ENCODE data around the gene MYO5B.

DNA sequence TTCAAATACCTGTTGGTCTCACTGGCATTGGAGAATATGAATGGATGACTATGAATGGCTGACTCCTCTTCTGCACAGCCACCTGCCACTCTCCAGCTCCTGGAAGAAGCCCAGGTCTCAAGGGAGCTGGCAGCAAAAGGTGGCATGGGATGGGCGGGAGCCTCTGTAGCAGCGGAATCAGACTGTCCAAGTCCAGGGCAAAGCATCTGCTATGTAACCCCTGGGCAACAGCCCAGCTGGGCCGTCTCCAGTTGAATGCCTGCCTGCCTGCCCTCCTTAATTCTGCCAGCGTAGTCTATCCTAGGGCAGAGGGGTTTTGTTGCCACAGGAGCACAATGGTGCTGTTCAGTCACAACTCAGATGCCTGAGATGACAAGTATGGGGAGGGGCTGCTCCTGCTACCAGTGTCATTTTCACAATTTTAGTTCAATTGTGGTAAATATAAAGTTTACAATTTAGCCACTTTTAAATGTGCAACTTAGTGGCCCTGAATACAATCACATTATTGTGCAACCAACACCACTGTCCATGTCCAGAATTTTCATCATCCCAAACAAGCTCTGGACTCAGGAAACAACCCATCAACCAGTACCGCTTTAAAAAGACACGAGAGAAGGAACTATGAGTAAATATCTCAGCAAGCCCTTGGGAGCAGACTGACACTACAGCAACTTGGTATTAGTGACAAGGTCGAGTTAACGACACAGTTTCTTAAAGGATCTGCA, 115.2 kb downstream of the MYO5B start:
- TF ChIP-seq, protein P1, sequence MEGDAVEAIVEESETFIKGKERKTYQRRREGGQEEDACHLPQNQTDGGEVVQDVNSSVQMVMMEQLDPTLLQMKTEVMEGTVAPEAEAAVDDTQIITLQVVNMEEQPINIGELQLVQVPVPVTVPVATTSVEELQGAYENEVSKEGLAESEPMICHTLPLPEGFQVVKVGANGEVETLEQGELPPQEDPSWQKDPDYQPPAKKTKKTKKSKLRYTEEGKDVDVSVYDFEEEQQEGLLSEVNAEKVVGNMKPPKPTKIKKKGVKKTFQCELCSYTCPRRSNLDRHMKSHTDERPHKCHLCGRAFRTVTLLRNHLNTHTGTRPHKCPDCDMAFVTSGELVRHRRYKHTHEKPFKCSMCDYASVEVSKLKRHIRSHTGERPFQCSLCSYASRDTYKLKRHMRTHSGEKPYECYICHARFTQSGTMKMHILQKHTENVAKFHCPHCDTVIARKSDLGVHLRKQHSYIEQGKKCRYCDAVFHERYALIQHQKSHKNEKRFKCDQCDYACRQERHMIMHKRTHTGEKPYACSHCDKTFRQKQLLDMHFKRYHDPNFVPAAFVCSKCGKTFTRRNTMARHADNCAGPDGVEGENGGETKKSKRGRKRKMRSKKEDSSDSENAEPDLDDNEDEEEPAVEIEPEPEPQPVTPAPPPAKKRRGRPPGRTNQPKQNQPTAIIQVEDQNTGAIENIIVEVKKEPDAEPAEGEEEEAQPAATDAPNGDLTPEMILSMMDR (IDR thresholded peaks at IDR 0.05; ENCODE audit: poor library complexity, severe bottlenecking), result no peak
- TF ChIP-seq MXI1 (conservative IDR thresholded peaks at IDR 0.05; ENCODE audit: poor library complexity, severe bottlenecking) (no peak), SMC3 (conservative IDR thresholded peaks at IDR 0.05; ENCODE audit: poor library complexity) (no peak), EP300 (conservative IDR thresholded peaks at IDR 0.05; ENCODE audit: poor library complexity, severe bottlenecking) (no peak), RAD21 (conservative IDR thresholded peaks at IDR 0.05) (no peak), TAF1 (IDR thresholded peaks at IDR 0.05; ENCODE audit: low read depth) (no peak), POLR2AphosphoS5 (IDR thresholded peaks at IDR 0.05) (no peak)
- TF ChIP-seq, protein P2, sequence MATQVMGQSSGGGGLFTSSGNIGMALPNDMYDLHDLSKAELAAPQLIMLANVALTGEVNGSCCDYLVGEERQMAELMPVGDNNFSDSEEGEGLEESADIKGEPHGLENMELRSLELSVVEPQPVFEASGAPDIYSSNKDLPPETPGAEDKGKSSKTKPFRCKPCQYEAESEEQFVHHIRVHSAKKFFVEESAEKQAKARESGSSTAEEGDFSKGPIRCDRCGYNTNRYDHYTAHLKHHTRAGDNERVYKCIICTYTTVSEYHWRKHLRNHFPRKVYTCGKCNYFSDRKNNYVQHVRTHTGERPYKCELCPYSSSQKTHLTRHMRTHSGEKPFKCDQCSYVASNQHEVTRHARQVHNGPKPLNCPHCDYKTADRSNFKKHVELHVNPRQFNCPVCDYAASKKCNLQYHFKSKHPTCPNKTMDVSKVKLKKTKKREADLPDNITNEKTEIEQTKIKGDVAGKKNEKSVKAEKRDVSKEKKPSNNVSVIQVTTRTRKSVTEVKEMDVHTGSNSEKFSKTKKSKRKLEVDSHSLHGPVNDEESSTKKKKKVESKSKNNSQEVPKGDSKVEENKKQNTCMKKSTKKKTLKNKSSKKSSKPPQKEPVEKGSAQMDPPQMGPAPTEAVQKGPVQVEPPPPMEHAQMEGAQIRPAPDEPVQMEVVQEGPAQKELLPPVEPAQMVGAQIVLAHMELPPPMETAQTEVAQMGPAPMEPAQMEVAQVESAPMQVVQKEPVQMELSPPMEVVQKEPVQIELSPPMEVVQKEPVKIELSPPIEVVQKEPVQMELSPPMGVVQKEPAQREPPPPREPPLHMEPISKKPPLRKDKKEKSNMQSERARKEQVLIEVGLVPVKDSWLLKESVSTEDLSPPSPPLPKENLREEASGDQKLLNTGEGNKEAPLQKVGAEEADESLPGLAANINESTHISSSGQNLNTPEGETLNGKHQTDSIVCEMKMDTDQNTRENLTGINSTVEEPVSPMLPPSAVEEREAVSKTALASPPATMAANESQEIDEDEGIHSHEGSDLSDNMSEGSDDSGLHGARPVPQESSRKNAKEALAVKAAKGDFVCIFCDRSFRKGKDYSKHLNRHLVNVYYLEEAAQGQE (IDR thresholded peaks at IDR 0.05; ENCODE audit: borderline replicate concordance), result no peak
